LNCaP clone FGC (cell line): Measurements from ENCODE around the gene STON2.

Source experiments
- DNase-seq: peaks from one replicate; pipeline ENCODE4 v3.0.0-alpha.2; 2011; ENCODE audit warnings: low read depth
- H3K4me3 ChIP-seq: 2 replicates; pipeline ENCODE4 v1.5.1; 2011; ENCODE audit warnings: mild to moderate bottlenecking, low read depth, low read length, control low read depth
- CTCF ChIP-seq: IDR thresholded peaks from 2 replicates; pipeline ENCODE4 v1.5.1; 2012; ENCODE audit warnings: mild to moderate bottlenecking; ENCODE audit not compliant: control insufficient read depth, insufficient read depth; ENCODE audit errors: extremely low read depth

The STON2 gene

GRCh38 chr14:81221579-81222102, 178.5 kb downstream of the STON2 start:
- peak overlapping the region; percentile 85 for H3K4me3 ChIP-seq
- TF ChIP-seq CTCF, result no peak
- DNase-seq, result no peak

DNA sequence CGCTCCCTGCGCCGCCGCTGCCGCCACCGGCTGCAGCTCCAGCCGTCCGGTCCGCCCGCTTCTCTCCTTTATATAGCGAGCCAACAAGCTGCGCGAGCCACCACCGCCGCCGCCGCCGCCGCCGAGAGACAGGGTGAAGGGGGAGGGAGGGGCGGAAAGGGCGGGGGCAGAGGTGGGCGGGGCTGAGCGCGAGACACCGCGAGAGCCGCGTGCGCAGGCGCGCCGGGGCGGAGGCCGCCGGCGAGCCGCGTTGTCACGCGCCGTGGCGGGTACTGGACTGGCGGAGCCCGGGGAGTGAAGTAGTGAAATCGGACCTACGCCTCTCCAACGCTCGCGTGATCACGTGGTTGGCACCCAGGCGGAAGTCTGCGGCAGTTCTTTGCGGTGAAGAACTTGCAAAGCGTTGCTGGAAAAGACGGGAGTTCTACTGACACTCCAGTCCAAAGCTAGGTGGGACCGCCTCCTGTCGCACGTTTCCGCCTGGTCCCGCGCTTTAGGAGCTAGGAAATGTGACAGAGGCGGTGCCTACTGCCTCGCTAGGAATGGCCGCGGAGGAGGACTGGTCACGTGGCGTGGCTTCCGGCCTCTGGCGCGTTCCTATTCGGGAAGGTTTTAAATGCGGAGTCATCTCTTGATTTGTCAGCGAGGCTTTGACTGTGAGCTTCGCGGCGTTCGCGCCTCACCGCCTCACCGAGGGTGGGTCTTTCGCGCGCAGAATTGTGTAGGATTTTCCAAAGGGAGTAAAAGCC, 179.1 kb downstream of the STON2 start, which contains the start of gene GTF2A1:
TSS of gene GTF2A1 (minus strand) at position 130 of the 749 bp plus-strand sequence. CDS start 441 bp downstream, outside the sequence.
- no peak for TF ChIP-seq CTCF
- peak within 1 kb of the TSS; percentile 85 for H3K4me3 ChIP-seq
- peak; percentile 91 for DNase-seq

DNA sequence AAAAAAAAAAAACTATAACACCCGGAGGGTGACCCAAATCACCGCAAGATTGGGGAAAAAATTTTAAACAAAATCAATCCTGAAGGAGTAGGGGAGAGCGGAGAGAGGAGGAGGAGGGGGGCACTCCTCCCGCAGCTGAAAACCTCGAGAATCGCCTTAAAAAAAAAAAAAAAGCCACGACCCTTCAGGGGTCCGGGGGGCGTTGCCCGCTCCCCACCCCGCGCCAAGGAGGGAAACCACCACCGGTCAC, 179.6 kb downstream of the STON2 start:
- no peak for TF ChIP-seq CTCF
- no peak for DNase-seq
- peak overlapping the region; percentile 85 for H3K4me3 ChIP-seq

DNA sequence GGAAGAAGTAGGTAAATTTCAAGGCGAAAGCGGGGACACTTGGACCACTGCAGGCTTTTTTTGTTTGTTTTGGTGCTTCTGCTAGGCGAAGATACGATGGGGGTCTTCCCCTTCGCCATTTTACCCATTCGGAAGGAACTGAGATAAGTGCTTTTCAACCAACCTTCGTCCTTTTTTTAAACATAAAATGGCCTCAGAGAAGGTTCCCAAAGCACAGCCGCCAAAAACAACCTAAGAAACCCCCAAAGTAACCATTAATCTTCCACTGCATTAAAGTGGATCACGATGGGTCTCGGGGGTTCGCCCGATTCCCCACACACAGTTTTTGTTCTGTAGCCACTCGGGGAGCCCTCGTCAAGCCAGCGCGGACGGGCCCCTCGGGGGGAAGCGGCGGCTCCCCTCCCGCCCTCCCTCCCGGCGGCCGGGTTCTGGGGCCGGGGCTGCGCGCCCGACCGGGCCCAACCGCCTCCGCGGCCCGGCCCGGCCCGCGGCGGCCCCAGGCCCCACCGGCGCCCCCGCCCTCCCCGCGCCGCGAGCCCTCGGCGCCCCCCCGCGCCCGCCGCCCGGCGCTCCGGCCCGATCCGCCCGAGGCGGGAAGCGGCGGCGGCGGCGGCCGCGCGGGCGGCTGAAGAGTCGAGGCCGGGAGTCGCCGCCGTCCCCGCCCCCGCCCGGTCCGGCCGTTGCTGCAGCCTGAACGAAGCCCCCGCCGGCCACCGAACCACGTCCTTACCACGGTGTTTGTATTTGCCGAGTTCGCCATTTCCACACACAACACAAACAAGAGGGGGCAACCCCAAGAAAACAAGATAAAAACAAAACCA, 180.2 kb downstream of the STON2 start:
- no peak for DNase-seq
- peak overlapping the region; percentile 85 for H3K4me3 ChIP-seq
- no peak for TF ChIP-seq CTCF

DNA sequence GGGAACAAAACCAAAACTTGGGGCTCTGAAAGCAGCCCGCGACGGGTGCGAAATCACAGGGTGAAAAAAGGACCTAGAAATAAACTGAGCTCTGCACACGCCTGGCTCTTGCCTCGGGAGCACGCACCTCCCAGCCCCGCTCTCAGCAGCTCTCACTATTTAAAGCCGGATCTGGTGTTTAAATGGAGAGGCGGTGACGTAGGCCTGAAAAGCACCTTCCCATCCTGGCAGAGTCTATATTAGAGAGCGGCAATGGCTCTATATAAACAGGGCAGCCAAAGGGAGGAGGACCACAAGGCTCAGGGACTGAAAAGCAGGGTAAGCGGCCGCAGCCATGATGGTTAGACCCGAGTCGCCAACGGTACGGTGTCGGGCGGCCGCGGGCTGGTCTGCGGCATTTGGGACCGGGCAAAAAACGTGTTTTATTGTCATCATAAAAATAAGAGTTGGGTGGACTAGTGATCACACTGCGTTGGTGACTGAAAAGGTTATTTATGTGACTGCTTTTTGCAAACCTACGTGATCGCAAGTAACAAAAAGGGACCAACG, 180.8 kb downstream of the STON2 start:
- DNase-seq, result peak; percentile 96
- H3K4me3 ChIP-seq, result peak overlapping the region; percentile 59
- no peak for TF ChIP-seq CTCF

DNA sequence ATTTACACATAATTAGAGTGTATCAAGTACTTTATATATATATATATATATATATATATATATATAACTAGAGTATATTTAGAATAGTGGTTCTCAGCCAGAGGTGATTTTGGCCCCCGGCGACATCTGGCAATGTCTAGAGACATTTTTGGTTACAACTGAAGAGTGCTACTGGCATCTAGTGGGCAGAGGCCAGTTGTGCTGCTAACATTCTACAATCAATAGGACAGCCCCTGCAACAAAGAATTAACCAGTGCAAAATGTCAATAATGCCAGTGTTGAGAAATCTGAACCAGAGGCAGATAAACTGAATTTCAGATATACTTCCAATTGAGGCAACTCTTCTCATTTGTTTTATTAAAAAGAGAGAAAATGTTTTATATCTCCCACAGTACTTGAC, 188.3 kb downstream of the STON2 start:
- no peak overlapping the region for H3K4me3 ChIP-seq
- no peak for DNase-seq
- peak; percentile 59 for TF ChIP-seq CTCF
